Skeletal muscle satellite cell (primary cell): ENCODE results near the gene ITPR3.

Experiments used
- H3K27me3 ChIP-seq: 2 replicates; pipeline ENCODE4 v1.7.0; 2013; ENCODE audit warnings: low read length; ENCODE audit not compliant: control insufficient read depth, insufficient read depth
- H3K36me3 ChIP-seq: 2 replicates; pipeline ENCODE4 v1.7.0; 2013; ENCODE audit warnings: mild to moderate bottlenecking, control low read depth, low read length; ENCODE audit not compliant: insufficient read depth
- H3K4me1 ChIP-seq: 2 replicates; pipeline ENCODE4 v1.7.0; 2013; ENCODE audit warnings: low read length; ENCODE audit not compliant: control insufficient read depth, insufficient read depth
- H3K4me2 ChIP-seq: 2 replicates; pipeline ENCODE4 v1.7.0; 2013; ENCODE audit warnings: mild to moderate bottlenecking, low read length
- H3K4me3 ChIP-seq: 2 replicates; pipeline ENCODE4 v1.7.0; 2013; ENCODE audit warnings: low read length
- H3K9ac ChIP-seq: 2 replicates; pipeline ENCODE4 v1.7.0; 2013; ENCODE audit warnings: mild to moderate bottlenecking, low read depth, low read length, moderate library complexity
- H3K9me3 ChIP-seq: replicated peaks from 2 replicates; pipeline ENCODE4 v1.7.0; 2013; ENCODE audit warnings: mild to moderate bottlenecking, control low read depth, low read length

ITPR3 gene

GRCh38 chr6:33676416-33677142 is 55.5 kb downstream of the ITPR3 start:
- no peak overlapping the region for H3K4me2 ChIP-seq
- no peak overlapping the region for H3K9ac ChIP-seq
- peaks cover 50% of the 10 kb centered on the region for H3K4me1 ChIP-seq
- H3K9me3 ChIP-seq, result no peaks in the 10 kb centered on the region
- peaks cover 73% of the 10 kb centered on the region for H3K36me3 ChIP-seq
- H3K27me3 ChIP-seq, result no peaks in the 10 kb centered on the region
- no peak overlapping the region for H3K4me3 ChIP-seq

- Histone ChIP-seq H3K4me3 (no peak overlapping the region), H3K27me3 (no peaks in the 10 kb centered on the region), H3K4me1 (peaks cover 49% of the 10 kb centered on the region), H3K36me3 (peaks cover 70% of the 10 kb centered on the region), H3K9me3 (no peaks in the 10 kb centered on the region), H3K9ac (no peak overlapping the region), H3K4me2 (no peak overlapping the region)
These were observed 56.1 kb downstream of the ITPR3 start for GRCh38 chr6:33677143-33677660.

- Histone ChIP-seq H3K9ac (no peak overlapping the region), H3K4me1 (peaks cover 45% of the 10 kb centered on the region), H3K9me3 (no peaks in the 10 kb centered on the region), H3K4me3 (no peak overlapping the region), H3K4me2 (no peak overlapping the region), H3K36me3 (peaks cover 75% of the 10 kb centered on the region), H3K27me3 (no peaks in the 10 kb centered on the region)
These were observed 56.6 kb downstream of the ITPR3 start for GRCh38 chr6:33677689-33678088.

- no peak overlapping the region for H3K4me2 ChIP-seq
- peaks cover 45% of the 10 kb centered on the region for H3K4me1 ChIP-seq
- H3K9me3 ChIP-seq, result no peaks in the 10 kb centered on the region
- H3K4me3 ChIP-seq, result no peak overlapping the region
- H3K9ac ChIP-seq, result no peak overlapping the region
- no peaks in the 10 kb centered on the region for H3K27me3 ChIP-seq
- H3K36me3 ChIP-seq, result peaks cover 80% of the 10 kb centered on the region
These were observed 57.3 kb downstream of the ITPR3 start for GRCh38 chr6:33678233-33678931.

- H3K4me2 ChIP-seq, result no peak overlapping the region
- no peak overlapping the region for H3K4me3 ChIP-seq
- no peaks in the 10 kb centered on the region for H3K9me3 ChIP-seq
- H3K27me3 ChIP-seq, result no peaks in the 10 kb centered on the region
- H3K36me3 ChIP-seq, result peaks cover 79% of the 10 kb centered on the region
- H3K9ac ChIP-seq, result no peak overlapping the region
- H3K4me1 ChIP-seq, result peaks cover 43% of the 10 kb centered on the region
These were observed 57.9 kb downstream of the ITPR3 start for GRCh38 chr6:33678932-33679490.

GRCh38 chr6:33679761-33680160 is 58.6 kb downstream of the ITPR3 start:
- no peak overlapping the region for H3K9ac ChIP-seq
- no peaks in the 10 kb centered on the region for H3K27me3 ChIP-seq
- no peak overlapping the region for H3K4me3 ChIP-seq
- H3K4me2 ChIP-seq, result no peak overlapping the region
- H3K4me1 ChIP-seq, result peaks cover 39% of the 10 kb centered on the region
- H3K36me3 ChIP-seq, result peaks cover 78% of the 10 kb centered on the region
- no peaks in the 10 kb centered on the region for H3K9me3 ChIP-seq

GRCh38 chr6:33682341-33682740 is 61.2 kb downstream of the ITPR3 start:
- Histone ChIP-seq H3K4me3 (no peak overlapping the region), H3K4me2 (no peak overlapping the region), H3K36me3 (peaks cover 80% of the 10 kb centered on the region), H3K27me3 (no peaks in the 10 kb centered on the region), H3K9me3 (no peaks in the 10 kb centered on the region), H3K9ac (no peak overlapping the region), H3K4me1 (peaks cover 13% of the 10 kb centered on the region)

GRCh38 chr6:33683051-33683571 is 62.0 kb downstream of the ITPR3 start:
- Histone ChIP-seq H3K36me3 (peaks cover 77% of the 10 kb centered on the region), H3K9me3 (no peaks in the 10 kb centered on the region), H3K4me3 (no peak overlapping the region), H3K9ac (no peak overlapping the region), H3K4me1 (peaks cover 10% of the 10 kb centered on the region), H3K4me2 (no peak overlapping the region), H3K27me3 (no peaks in the 10 kb centered on the region)

GRCh38 chr6:33683576-33684427 is 62.7 kb downstream of the ITPR3 start:
- H3K9ac ChIP-seq, result no peak overlapping the region
- H3K4me1 ChIP-seq, result peaks cover 10% of the 10 kb centered on the region
- H3K36me3 ChIP-seq, result peaks cover 79% of the 10 kb centered on the region
- H3K27me3 ChIP-seq, result no peaks in the 10 kb centered on the region
- H3K4me3 ChIP-seq, result no peak overlapping the region
- H3K4me2 ChIP-seq, result no peak overlapping the region
- no peaks in the 10 kb centered on the region for H3K9me3 ChIP-seq

- no peak overlapping the region for H3K4me2 ChIP-seq
- H3K36me3 ChIP-seq, result peaks cover 81% of the 10 kb centered on the region
- H3K27me3 ChIP-seq, result no peaks in the 10 kb centered on the region
- no peak overlapping the region for H3K4me3 ChIP-seq
- no peak overlapping the region for H3K9ac ChIP-seq
- peaks cover 10% of the 10 kb centered on the region for H3K4me1 ChIP-seq
- H3K9me3 ChIP-seq, result no peaks in the 10 kb centered on the region
These were observed 63.3 kb downstream of the ITPR3 start for GRCh38 chr6:33684428-33684896.

- Histone ChIP-seq H3K4me3 (no peak overlapping the region), H3K36me3 (peaks cover 82% of the 10 kb centered on the region), H3K9ac (no peak overlapping the region)
These were observed 63.9 kb downstream of the ITPR3 start for GRCh38 chr6:33684983-33685382.

More at GRCh38 chr6:33684983-33685382, 63.9 kb downstream of the ITPR3 start:
- Histone ChIP-seq H3K9me3 (no peaks in the 10 kb centered on the region), H3K4me1 (peaks cover 10% of the 10 kb centered on the region), H3K4me2 (no peak overlapping the region), H3K27me3 (no peaks in the 10 kb centered on the region)
